ENCODE results near the gene DLX4.

DLX4 gene

GRCh38 chr17:49931416-49932137, 37.4 kb upstream of the DLX4 start:
- DNase-seq: peak; percentile 41

GRCh38 chr17:49932138-49932723, 36.8 kb upstream of the DLX4 start:
- peak; percentile 77 for DNase-seq
- no peaks in the 10 kb centered on the region for H3K27me3 ChIP-seq (ENCODE audit: insufficient read depth, low read depth, severe bottlenecking)
- no peaks in the 10 kb centered on the region for H3K36me3 ChIP-seq
- TF ChIP-seq CTCF (IDR thresholded peaks at IDR 0.05; ENCODE audit: low read depth, low read length): no peak
- peak overlapping the region; percentile 86 for H3K27ac ChIP-seq
- H3K9me3 ChIP-seq (ENCODE audit: severe bottlenecking): peaks cover 7% of the 10 kb centered on the region
- no peak overlapping the region for H3K4me3 ChIP-seq (ENCODE audit: low read depth, low read length)

More at GRCh38 chr17:49931416-49932137, 37.4 kb upstream of the DLX4 start:
- peak overlapping the region; percentile 86 for H3K27ac ChIP-seq
- no peaks in the 10 kb centered on the region for H3K27me3 ChIP-seq (ENCODE audit: insufficient read depth, low read depth, severe bottlenecking)
- TF ChIP-seq CTCF (IDR thresholded peaks at IDR 0.05; ENCODE audit: low read depth, low read length): no peak
- no peak overlapping the region for H3K4me3 ChIP-seq (ENCODE audit: low read depth, low read length)
- no peaks in the 10 kb centered on the region for H3K36me3 ChIP-seq
- peaks cover 7% of the 10 kb centered on the region for H3K9me3 ChIP-seq (ENCODE audit: severe bottlenecking)

GRCh38 chr17:49932901-49933300, 36.1 kb upstream of the DLX4 start:
- no peaks in the 10 kb centered on the region for H3K27me3 ChIP-seq (ENCODE audit: insufficient read depth, low read depth, severe bottlenecking)

GRCh38 chr17:49935526-49936210, 33.3 kb upstream of the DLX4 start:
- DNase-seq: peak; percentile 89
- peak overlapping the region; percentile 90 for H3K27ac ChIP-seq

More at GRCh38 chr17:49932901-49933300, 36.1 kb upstream of the DLX4 start:
- DNase-seq: no peak
- H3K27ac ChIP-seq: peak overlapping the region; percentile 86
- no peak overlapping the region for H3K4me3 ChIP-seq (ENCODE audit: low read depth, low read length)
- H3K36me3 ChIP-seq: no peaks in the 10 kb centered on the region
- H3K9me3 ChIP-seq (ENCODE audit: severe bottlenecking): peaks cover 7% of the 10 kb centered on the region
- no peak for TF ChIP-seq CTCF (IDR thresholded peaks at IDR 0.05; ENCODE audit: low read depth, low read length)

GRCh38 chr17:49936386-49936785, 32.6 kb upstream of the DLX4 start:
- no peak for TF ChIP-seq CTCF (IDR thresholded peaks at IDR 0.05; ENCODE audit: low read depth, low read length)
- H3K4me3 ChIP-seq (ENCODE audit: low read depth, low read length): no peak overlapping the region
- H3K9me3 ChIP-seq (ENCODE audit: severe bottlenecking): peaks cover 4% of the 10 kb centered on the region
- peak overlapping the region; percentile 90 for H3K27ac ChIP-seq
- DNase-seq: no peak
- H3K27me3 ChIP-seq (ENCODE audit: insufficient read depth, low read depth, severe bottlenecking): no peaks in the 10 kb centered on the region
- no peaks in the 10 kb centered on the region for H3K36me3 ChIP-seq

More at GRCh38 chr17:49935526-49936210, 33.3 kb upstream of the DLX4 start:
- no peaks in the 10 kb centered on the region for H3K36me3 ChIP-seq
- TF ChIP-seq CTCF (IDR thresholded peaks at IDR 0.05; ENCODE audit: low read depth, low read length): no peak
- no peak overlapping the region for H3K4me3 ChIP-seq (ENCODE audit: low read depth, low read length)
- H3K27me3 ChIP-seq (ENCODE audit: insufficient read depth, low read depth, severe bottlenecking): no peaks in the 10 kb centered on the region
- peaks cover 9% of the 10 kb centered on the region for H3K9me3 ChIP-seq (ENCODE audit: severe bottlenecking)
